Sciatic nerve (tissue), 2 donors: Measurements from ENCODE around the gene PARP1. TPM values are rescaled to one million over a fixed set of nuclear protein-coding genes. Genes with fewer than 3 reads are reported as not detected.

Experiments
- ATAC-seq: fragments of 200-7000 bp; cut with Tn5 transposase; one replicate; pipeline ENCODE4 v1.9.1; 2020; ENCODE audit warnings: mild to moderate bottlenecking, moderate library complexity
- DNase-seq: peaks from one replicate; pipeline ENCODE4 v3.0.0-alpha.2; 2020; ENCODE audit warnings: low spot score
- intact Hi-C: fragments of 100-400 bp; cut with DNase I; formaldehyde crosslinking; loops from one replicate; pipeline ENCODE4 v1.14.2; 2022
- total RNA-seq: library from RNA; stranded (reverse); fragmentation: NEBNext Ultra II Directional; extraction: Animal tissue kit (Norgen Biotek cat#: 25700); gene quantifications from one replicate; pipeline ENCODE4 v1.2.1, GENCODE V29; 2021
- donor health status: DM: no; HTN: no; CAD: no.
- donor health status: DM: no; HTN: no; CAD: no.

The PARP1 gene
- 85.2 TPM for total RNA-seq

DNA sequence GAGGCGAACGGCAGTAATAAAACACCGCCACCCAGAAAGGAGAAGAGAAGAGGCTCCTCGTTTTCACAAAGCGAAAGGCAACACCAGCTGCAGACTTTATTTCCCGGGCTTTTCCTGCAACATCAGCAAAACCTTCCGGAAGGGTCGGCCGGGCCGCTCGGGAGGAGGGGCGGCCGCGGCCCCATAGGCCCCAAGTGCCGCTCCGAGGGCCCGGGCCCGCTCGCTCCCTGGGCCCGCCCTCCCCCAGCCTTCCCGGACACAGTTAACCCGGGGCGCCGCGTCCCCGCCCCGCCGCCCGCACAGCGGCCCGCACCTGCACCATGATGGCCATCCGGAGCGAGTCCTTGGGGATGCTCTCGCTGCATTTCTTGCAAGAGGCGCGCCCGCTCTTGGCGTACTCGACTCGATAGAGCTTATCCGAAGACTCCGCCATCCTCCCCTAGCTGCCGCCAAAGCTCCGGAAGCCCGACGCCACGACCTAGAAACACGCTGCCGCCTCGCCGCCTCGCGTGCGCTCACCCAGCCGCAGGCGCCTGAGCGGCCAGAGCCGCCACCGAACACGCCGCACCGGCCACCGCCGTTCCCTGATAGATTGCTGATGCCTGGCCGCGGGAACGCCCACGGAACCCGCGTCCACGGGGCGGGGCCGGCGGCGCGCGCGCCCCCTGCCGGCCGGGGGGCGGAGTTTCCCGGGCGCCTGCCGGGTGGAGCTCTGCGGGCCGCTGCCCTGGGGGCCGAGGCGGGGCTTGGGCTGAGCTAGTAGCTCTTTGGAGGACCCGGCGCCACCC is at the start of gene PARP1:
TSS of gene PARP1 (minus strand) at position 597 of the 788 bp plus-strand sequence. CDS start at position 433, 164 bp downstream.
- intact Hi-C loops: no loop called here
- ATAC-seq: peak; percentile 93
- peak; percentile 89 for DNase-seq

DNA sequence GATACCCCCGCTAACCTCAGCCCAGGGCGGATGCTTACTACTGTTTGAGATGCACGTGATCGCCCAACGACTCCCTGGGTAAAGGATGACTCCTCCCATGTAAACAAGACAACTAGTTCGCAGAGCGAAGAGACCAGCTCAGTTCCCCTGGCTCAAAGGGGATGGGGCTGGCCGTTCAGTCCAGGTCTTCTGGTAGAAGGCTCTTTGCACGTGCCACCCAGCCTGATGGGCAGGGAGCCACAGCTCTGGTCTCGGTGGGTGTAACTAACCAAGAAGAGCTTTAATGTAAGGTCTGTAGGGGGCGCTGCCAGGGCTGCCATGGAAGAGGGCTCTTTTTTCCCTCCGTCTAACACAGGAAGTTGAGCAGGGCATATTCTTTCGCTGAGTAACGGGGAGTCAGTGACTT is 49.4 kb upstream of the PARP1 start:
- DNase-seq (no peak), ATAC-seq (no peak)
- intact Hi-C loops: no loop called here

DNA sequence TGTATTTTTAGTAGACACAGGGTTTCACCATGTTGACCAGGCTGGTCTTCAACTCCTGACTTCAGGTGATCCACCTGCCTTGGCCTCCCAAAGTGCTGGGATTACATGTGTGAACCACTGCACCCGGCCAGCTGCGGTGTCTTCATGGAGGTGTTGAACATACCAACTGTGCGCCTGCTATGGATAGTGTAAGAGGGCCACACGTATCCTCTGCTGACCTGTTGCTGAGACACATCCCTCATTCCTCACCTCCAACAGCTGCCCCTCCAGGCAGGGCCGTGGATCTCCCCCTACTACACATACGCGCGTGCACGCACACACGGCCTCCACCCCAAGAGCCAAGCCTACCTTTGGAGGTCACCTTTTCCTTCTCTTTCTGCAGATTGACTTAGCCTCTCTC is 48.0 kb upstream of the PARP1 start:
- no peak for DNase-seq
- intact Hi-C loops: no loop called here
- ATAC-seq: no peak

DNA sequence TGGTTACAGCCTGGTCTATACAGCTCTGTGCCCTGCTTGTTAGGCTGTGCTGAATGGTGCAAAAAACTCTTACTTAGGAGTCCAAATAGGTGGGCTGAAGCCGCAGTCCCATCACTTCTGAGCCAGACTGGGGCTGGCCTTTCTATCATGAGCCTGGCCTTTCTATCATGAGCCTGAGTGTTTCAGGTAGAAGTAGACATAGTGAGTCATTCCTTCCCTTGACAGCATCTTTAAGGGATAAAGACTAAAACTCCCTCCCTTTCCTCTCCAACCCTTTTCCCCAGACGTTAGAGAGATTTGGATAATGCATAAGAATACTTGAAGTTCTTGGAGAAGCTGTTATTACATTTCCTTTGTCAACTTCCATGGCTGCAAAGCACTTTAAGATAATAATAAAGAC is 46.5 kb upstream of the PARP1 start:
- intact Hi-C loops: no loop called here
- ATAC-seq (no peak), DNase-seq (no peak)

DNA sequence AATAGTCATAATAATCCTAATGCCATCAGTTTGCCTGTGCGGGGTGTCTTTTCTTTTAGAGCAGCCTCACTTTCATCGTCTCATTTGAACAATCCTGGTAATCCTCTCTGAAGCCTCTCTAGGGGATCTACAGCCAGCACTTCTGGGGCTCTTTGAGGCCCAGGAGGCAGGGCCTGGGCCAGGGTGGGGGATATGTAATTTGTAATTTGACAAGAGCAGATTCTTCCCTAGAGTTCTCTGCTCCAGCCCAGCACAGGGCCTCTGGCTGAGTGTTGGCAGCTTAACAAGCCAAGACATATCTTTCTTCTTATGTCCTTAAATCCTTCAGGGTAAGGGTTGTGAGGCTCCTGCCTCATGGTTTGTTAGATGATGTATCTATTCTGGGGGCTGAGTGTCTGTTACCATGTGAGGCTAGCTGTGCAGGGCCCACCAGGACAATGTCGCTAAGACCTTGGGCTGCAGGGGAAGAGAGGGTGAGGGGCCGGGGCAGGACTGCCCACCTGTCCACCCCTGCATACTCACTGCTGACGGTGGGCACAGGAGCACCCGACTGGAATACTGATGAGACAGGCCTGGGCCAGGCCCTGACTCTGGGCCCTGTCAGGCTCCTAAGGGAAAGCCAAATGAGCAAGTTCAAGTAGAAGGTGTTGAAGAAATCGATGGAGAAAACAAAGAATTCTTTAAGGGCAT is 45.3 kb upstream of the PARP1 start:
- DNase-seq (no peak), ATAC-seq (no peak)
- intact Hi-C loops: no loop called here

DNA sequence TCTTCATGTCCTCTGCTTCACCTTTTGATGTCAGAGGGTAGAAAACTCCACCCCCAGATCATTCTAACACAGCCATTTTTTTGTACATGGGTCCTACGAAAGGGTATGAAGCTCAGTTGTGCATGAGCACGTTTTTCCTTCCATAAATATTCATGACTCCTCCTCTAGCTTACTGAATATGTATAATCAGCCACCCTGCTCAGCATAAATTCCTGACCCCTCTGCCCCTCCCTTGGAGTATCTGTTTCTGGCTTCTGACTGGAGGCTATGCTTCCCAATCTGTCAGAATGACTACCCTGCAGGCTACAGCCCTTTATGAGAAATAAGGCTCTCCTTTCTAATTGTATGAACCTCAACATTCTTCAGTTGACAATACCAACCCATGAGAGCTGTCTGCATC is 42.8 kb upstream of the PARP1 start:
- ATAC-seq (no peak), DNase-seq (no peak)
- intact Hi-C loops: no loop called here

DNA sequence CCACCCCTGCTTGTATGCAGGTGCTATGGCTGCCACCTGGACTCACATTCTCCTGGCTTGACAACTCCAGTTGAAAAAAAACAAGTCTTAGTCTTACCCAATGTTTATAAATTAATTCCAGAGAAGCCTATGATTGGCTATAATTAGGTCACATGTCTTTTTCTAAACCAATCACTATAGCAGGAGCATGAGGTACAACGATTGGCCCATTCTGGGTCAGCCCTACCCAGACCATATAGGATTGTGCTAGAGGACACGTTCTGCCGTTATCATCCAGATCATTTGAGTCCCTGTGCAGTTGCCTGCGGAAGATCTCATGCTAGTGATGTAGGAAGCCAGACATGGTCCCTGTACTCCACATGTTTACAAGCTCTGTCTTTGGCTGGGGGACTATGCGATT is 41.9 kb upstream of the PARP1 start:
- ATAC-seq: no peak
- no peak for DNase-seq
- intact Hi-C loops: no loop called here

DNA sequence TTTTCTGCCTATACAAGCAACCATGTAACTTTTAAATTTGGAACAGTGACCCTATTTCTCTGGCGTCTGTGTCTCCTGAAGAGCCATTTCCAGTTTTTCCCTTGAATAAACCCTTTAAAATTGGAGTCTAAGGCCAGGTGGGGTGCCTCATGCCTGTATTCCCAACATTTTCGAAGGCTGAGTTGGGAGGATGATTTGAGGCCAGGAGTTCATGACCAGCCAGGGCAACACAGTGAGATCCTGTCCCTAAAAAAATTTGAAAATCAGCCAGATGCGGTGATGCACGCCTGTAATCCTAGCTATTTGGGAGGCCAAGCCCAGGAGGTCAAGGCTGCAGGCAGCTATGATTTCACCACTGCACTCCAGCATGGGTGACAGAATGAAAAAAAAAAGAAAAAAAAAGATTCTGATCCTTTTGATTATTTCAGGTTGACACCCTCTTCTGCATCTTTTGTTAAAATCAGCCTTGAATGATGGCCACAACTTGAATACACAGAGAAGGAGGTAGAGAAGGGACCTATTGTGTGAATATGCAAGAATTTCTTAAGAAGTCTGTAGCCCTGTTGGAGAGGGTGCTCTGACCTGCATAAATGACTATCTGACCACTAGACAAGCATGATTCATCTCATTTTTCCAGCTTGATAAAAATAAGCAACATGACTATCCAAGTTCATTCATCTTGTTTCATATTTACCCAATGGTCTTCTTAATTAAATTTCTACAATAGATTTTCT is 40.2 kb upstream of the PARP1 start:
- intact Hi-C loops: no loop called here
- DNase-seq (no peak), ATAC-seq (no peak)

DNA sequence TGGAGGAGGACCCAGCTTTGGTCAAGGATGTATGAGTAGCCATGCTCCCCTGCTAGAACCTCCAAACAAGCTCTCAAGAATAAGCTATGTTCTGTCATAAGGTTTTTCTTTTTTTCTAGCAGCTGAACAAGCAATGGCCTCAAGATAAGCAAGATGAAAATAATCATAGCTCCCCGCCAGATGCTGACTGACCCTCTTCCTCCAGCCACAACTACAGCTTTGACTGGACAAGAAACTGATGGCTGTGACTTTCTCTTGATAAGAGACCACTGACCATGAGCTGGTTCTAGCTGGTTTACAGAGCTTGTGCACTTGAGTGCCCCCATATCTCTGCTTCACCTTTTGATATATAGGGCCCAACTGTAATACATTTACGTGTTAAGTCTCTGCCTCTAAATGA is 38.2 kb upstream of the PARP1 start:
- no peak for DNase-seq
- ATAC-seq: no peak
- intact Hi-C loops: no loop called here

DNA sequence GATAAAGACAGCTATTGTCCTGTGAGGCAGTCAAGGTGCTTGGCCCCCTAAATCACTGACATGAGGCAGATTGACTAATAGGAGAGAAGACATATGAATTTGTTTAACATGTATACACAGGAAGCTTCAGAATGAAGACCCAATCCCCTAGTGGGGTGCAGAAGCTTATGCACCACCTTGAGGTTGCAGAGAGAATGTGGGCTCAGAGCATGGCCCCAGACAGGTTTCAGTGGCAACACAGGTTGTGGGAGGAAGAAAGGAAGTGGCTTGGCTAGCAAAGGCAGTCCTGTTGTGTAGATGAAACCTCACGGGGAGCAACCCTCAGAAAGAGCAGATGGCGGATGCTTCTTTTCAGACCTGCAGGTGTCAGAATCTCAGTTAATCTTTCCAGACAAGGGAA is 37.0 kb upstream of the PARP1 start:
- intact Hi-C loops: no loop called here
- DNase-seq: no peak

DNA sequence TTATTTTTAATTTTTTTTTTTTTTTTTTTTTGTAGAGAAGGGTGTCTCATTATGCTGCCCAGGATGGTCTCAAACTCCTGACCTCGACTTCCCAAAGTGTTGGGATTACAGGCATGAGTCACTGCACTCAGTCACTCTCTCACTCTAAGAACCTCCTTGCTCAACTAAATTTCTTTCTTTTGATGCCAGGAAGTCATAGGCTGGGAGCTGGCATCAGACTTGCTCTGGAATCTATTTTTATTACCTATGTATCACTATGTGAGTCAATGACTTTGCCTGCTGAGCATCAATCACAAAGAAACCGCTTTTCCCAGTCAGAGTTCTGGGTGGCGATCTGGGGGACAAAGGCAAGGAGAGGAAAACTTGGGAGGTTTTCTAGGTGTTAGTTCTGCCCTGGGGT is 35.5 kb upstream of the PARP1 start:
- no peak for DNase-seq
- intact Hi-C loops: no loop called here
- ATAC-seq: no peak

More for the DNA sequence above, 37.0 kb upstream of the PARP1 start:
- no peak for ATAC-seq

DNA sequence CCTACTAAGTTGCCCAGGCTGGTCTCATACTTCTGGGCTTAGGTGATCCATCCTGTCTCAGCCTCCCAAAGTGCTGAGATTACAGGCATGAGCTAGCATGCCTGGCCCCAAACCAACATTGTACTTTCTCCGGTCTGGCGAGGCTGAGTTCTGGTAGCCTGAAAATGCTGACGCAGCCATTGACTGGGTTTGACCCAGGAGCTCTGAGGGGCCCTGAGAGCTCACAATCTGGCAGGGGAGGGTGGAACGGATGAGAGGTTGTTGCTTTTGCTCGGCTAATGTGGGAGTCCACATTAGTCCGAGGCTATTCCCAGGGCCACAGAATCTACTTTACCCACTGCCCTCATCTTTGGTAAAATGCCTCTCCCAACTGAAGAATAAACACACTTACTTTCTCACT is 35.1 kb upstream of the PARP1 start:
- no peak for DNase-seq
- ATAC-seq: no peak
- intact Hi-C loops: no loop called here

DNA sequence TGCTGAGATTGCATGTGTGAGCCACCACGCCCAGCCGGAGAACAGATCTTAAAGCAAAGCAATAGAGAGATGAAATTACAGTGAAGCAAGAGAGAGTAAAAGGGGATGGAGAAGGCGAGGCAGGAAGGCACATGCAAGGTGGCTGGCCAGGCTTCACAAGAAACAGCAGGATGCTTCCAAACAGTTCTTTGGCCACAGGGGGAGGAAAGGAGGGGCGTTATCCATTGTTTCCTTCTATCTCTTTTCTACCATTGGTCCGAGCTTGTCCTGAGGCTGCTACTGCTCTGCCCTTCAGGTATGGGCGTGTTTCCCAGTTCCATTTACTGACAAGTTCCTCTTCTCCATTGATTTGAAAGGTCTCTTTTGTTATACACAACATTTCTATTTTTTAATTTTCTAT is 33.7 kb upstream of the PARP1 start:
- no peak for ATAC-seq
- no peak for DNase-seq
- intact Hi-C loops: no loop called here

DNA sequence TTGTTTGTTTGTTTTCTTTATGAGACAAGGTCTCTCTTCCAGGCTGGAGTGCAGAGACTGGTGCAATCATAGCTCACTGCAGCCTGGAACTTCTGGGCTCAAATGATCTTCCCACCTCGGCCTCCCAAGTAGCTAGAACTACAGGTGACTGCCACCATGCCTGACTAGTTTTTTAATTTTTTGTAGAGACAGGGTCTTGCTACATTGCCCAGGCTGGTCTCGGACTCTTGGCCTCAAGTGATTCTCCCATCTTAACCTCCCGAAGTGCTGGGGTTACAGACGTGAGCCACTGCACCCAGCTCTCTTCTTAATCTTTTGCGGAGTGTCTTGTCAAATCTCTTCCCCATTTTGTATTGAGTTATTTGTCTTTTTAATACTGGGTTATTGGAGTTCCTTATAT is 32.6 kb upstream of the PARP1 start:
- no peak for ATAC-seq
- intact Hi-C loops: no loop called here
- DNase-seq: no peak

DNA sequence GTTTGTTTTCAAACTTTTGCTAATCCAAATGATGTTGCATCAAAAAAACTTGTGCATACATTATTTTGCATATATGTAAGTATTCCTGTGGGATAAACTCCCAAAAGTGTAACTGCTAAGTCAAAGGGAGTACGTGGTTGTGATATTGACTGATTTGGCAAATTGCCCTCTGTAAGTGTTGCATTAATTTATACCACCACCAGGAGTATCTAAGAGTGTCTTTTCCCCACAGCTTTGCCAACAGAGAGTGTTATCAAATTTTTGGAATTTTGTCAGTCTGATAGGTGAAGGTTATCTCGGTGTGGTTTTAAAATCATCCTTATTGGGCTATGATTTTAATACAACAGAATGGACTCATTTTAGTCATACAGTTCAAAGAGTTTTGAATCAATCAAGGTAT is 30.1 kb upstream of the PARP1 start:
- no peak for ATAC-seq
- DNase-seq: no peak
- intact Hi-C loops: no loop called here

DNA sequence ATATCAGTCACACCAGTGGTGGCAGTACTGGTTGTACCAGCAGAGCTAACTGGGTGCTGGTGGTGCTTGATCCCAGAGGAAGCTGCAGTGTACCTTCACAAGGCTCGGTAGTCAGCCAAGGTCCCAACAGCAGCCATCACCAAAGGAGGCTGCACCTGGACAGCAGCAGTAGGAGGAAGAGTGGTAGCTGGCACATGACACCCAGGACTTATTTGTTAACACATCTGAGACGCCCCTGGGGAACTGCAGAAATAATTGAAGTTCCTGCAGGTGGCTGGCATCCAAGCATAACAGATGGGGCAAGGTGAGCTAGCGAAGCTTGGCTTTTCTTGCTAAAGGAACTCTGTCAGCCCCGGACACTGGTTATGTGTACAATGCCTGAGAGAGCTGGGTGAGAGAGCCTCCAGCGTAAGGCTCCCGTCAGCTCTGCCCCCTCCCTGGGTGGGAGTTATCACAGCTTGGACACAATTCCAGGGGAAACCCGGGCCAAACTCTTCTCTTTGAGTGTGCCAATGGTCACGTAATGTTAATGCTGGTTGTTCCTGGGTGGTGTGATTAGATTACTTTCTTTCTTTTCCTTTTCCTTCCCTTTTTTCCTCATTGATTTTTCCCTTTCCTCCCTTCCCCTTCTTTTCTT is 29.1 kb upstream of the PARP1 start:
- intact Hi-C loops: no loop called here
- ATAC-seq: no peak
- no peak for DNase-seq

DNA sequence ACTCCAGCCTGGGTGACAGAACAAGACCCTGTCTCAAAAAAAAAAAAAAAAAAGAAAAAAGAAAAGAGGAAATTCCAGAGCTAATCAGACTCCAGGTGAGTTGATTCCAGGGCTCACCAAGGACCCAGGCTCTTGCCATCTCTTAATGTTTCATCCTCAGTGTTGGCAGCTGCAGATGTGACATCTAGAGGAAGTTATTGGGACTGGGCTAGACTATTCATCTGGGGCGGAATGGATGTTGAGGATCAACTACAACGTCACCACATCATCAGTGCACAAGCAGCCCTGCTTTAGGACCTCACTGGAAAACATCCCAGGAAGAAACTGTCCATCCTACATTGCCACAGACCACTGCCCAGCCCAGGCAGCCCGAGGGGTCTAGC is 28.6 kb upstream of the PARP1 start:
- no peak for ATAC-seq
- DNase-seq: no peak
- intact Hi-C loops: no loop called here

DNA sequence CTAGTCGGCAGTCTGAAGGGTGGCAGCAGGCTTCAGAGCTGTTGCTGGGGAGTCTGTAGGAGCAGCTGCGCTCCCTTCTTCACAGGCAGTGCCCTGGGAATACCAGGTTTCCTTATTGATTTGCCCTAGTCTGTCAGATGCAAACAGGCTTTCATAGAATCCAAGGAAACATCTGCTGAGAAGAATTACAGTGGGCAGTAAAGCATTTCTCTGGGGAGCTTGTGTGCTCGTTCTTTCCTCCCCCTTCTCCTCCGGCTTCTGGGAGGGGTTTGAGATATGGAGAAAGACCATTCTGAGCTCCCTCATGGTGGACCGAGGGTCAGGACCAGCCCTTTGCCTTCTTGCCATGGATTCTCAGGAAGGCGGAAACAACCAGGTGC is 25.4 kb upstream of the PARP1 start:
- ATAC-seq: no peak
- intact Hi-C loops: no loop called here
- peak; percentile 36 for DNase-seq

DNA sequence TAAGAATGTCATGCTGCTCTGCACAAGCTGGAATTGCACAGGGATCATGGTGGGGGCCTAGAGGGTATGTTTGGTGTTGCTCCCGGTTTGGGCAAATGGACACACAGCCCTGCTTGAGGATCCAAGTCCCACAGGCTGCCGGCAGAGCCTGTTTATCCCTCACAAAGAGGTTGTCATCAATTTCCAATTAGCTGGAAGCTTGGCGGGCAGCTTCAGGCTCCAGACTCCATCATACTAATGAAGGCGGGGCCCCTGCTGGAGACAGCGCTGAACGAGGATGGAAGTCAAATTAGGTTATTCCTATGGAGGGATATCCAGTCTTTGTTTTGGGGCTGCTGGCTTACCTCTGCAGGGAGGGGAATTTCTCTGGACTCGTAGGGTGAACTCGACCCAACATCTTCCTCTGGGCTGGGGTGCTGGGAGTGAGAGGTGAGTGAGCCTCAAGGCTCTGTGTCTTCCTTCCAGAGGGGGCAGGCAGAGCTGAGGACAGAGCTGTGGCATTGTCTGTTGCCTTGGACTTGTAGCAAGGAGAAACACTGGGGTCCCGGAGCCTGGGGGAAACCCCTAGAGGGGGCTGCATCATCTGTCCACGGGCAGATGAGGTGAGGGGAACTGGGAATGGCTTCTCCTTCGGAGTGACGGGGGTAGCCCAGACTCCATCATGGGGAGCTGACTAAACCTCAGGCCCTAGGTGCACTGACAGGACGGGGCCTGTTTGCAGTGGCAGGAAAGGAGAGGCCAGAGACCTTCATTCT is 24.9 kb upstream of the PARP1 start:
- intact Hi-C loops: no loop called here
- peak; percentile 40 for DNase-seq
- ATAC-seq: no peak
